ENCODE data around the gene COL4A2. TPM values are rescaled to one million over a fixed set of nuclear protein-coding genes. Genes with fewer than 3 reads are reported as not detected.

Gene COL4A2
- polyA plus RNA-seq, 2 of the 4 experiments (the other 2 are of a cell fraction), result 46.9 to 119 TPM

GRCh38 chr13:110458594-110459365 is 151.7 kb downstream of the COL4A2 start:
- H3K4me3 ChIP-seq, result no peak overlapping the region
- H3K27ac ChIP-seq, result no peak overlapping the region
- H3K4me1 ChIP-seq, result 0 out of 3 replicates have a peak, but pooled peaks cover 4% of the 10 kb centered on the region
- ChIA-PET POLR2A (no interaction called here), CTCF (interaction anchor here (0.6 to 1.4 kb wide), 3 partner anchors 9 to 32 kb away, joined by 3 to 6 read pairs (median 4); no protein-coding TSS in a partner anchor)
- DNase-seq (ENCODE audit: low read depth in 1 of 2, low spot score in 1 of 2) (no peak), ATAC-seq (no peak), FAIRE-seq (no peak)
- TF ChIP-seq CHD4 (IDR thresholded peaks at IDR 0.05; ENCODE audit: borderline replicate concordance) (no peak), EP300 (IDR thresholded peaks at IDR 0.05) (no peak), EHMT2 (IDR thresholded peaks at IDR 0.05; ENCODE audit: low read depth) (no peak), PHF8 (IDR thresholded peaks at IDR 0.05; ENCODE audit: borderline replicate concordance, low read depth) (no peak), FOXS1 (CRISPR knock-in tag; IDR thresholded peaks at IDR 0.05) (no peak)
- 84% methylated on average over 19 of the region's 22 CpGs for WGBS (ENCODE audit: missing lambda C conversion rate)
- no peaks in the 10 kb centered on the region for H3K9me3 ChIP-seq
- H3K4me2 ChIP-seq, result no peak overlapping the region

GRCh38 chr13:110462091-110462490 is 155.0 kb downstream of the COL4A2 start:
- FAIRE-seq (no peak), DNase-seq (ENCODE audit: low read depth in 1 of 2, low spot score in 1 of 2) (no peak), ATAC-seq (no peak)
- TF ChIP-seq MAZ (IDR thresholded peaks at IDR 0.05; ENCODE audit: borderline replicate concordance, low read depth, low read length) (no peak), HMGXB4 (CRISPR knock-in tag; IDR thresholded peaks at IDR 0.05; ENCODE audit: borderline replicate concordance) (no peak), HES2 (IDR thresholded peaks at IDR 0.05) (no peak), POLR2A (IDR thresholded peaks at IDR 0.05; ENCODE audit: low read length) (no peak), HDAC2 (IDR thresholded peaks at IDR 0.05) (no peak), JUN (IDR thresholded peaks at IDR 0.05) (no peak), TP53 (CRISPR knock-in tag; IDR thresholded peaks at IDR 0.05) (no peak), EP300 (IDR thresholded peaks at IDR 0.05) (no peak), RFX5 (IDR thresholded peaks at IDR 0.05) (no peak), HEYL (CRISPR knock-in tag; IDR thresholded peaks at IDR 0.05) (no peak), GATA3 (IDR thresholded peaks at IDR 0.05; ENCODE audit: borderline replicate concordance) (no peak), SMC3 (IDR thresholded peaks at IDR 0.05) (no peak)
- 82% methylated on average over 13 of the region's 15 CpGs for WGBS (ENCODE audit: missing lambda C conversion rate)
- Histone ChIP-seq H3K4me2 (no peak overlapping the region), H3K9me3 (no peaks in the 10 kb centered on the region), H3K4me3 (no peak overlapping the region), H3K27ac (no peak overlapping the region), H3K4me1 (no peaks in the 10 kb centered on the region)
- CTCF ChIA-PET, result no interaction called here
- POLR2A ChIA-PET, result no interaction called here

GRCh38 chr13:110463156-110463555 is 156.1 kb downstream of the COL4A2 start:
- 61% methylated on average over 8 of the region's 8 CpGs for WGBS (ENCODE audit: missing lambda C conversion rate)
- CTCF ChIA-PET, result interaction anchor here (0.9 kb wide), 1 partner anchor 130 kb away, joined by 5 read pairs; no protein-coding TSS in a partner anchor
- POLR2A ChIA-PET, result no interaction called here
- TF ChIP-seq MYC (IDR thresholded peaks at IDR 0.05; ENCODE audit: borderline replicate concordance, low read length), result no peak
- TF ChIP-seq CEBPB (IDR thresholded peaks at IDR 0.05), result no peak
- TF ChIP-seq RFX5 (IDR thresholded peaks at IDR 0.05), result no peak
- no peak for TF ChIP-seq PBX3 (IDR thresholded peaks at IDR 0.05)
- no peak for TF ChIP-seq RARB (CRISPR knock-in tag; IDR thresholded peaks at IDR 0.05)
- no peak for TF ChIP-seq PHF8 (IDR thresholded peaks at IDR 0.05; ENCODE audit: borderline replicate concordance, low read depth)
- TF ChIP-seq MAX (IDR thresholded peaks at IDR 0.05), result no peak
- no peak for TF ChIP-seq ZSCAN20 (CRISPR knock-in tag; IDR thresholded peaks at IDR 0.05)
- no peak for TF ChIP-seq ZFP36 (IDR thresholded peaks at IDR 0.05; ENCODE audit: borderline replicate concordance, partially characterized antibody)
- no peak for FAIRE-seq
- no peaks in the 10 kb centered on the region for H3K9me3 ChIP-seq
- H3K4me2 ChIP-seq, result no peak overlapping the region
- no peak overlapping the region for H3K4me3 ChIP-seq
- no peaks in the 10 kb centered on the region for H3K4me1 ChIP-seq
- DNase-seq (ENCODE audit: low read depth in 1 of 2, low spot score in 1 of 2), result no peak
- ATAC-seq, result no peak
- H3K27ac ChIP-seq, result no peak overlapping the region
